ENCODE measurements around the gene PLA2G3.

- no peak for TF ChIP-seq CTCF (IDR thresholded peaks at IDR 0.05)
- no peak for TF ChIP-seq POLR2A (IDR thresholded peaks at IDR 0.05)
- TF ChIP-seq POLR2AphosphoS5 (IDR thresholded peaks at IDR 0.05), result no peak
Measured at GRCh38 chr22:31120230-31120629, 20.1 kb downstream of the PLA2G3 start.
